ENCODE measurements around the gene ANKUB1. TPM values are rescaled to one million over a fixed set of nuclear protein-coding genes. Genes with fewer than 3 reads are reported as not detected.
"Not testable (repeated sequence)": the region's sequence is repeated elsewhere in the genome, so short reads cannot be mapped to it uniquely, and the experiment has no call there.

ANKUB1 gene, protein sequence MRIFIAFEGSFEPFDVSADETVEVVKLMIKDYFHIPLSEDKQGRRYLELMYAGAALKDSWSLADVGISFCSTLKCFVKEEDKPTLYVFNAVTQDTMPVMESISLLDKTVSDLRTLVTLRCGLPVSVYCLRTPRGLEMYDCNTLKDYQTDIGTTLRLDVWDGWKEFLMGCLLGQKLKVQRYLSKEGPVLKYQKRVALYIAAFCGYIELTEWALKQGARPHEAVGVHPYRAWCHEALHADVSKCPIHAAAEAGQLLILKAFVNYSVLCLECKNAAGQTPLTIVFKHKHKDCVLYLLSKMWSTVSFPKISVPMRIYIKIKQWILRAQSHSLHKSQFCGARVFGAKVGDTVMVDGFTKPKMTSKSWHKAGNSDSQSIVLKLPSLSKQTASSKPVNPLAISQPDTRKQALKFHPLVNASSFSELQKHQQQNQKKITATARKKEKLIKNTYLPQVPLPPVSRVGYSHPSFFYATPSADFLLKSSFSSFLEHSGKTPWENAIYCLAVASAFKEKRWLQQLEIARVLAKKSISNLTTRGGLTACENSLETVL
- total RNA-seq: not detected

DNA sequence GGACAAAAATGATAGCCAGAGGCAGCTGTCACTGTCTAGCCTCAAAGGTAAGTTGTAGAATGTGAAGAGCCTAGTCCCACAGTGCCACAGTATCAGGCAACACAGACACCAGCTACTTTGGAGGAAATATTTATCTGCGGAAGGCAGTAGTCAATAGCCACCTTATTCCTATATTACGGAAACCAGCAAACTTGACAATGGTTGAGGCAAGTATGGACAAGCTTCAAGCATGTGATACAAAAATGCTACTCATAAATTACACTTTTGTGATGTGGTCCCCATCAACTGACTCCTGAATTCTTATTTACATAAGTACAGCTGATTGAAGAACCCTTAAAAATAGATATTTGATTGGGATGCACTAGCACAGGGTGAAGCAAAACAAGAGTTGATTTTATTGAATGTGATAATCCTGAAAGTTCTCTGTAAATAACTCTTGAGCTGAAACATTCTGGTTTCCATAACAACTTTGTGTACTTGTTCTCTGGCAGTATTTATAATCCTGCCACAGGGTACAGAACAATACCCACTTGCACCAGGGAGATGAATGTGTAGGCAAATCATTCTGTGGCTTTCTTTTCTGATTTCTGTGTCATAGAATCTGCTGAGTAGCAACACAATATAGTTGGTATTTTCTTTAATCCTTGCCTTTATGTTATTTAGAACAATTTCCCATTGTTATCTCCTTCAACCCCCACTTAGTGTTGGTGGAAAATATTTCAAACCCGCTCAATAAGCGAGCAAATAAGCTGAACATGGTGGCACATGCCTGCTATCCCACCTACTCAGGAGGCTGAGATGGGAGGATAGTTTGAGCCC is at the start of gene ANKUB1:
ANKUB1 (minus strand) TSS at position 103 of the 819 bp plus-strand sequence. CDS start 188 bp downstream, outside the sequence.
- H3K27ac Mint-ChIP-seq: no peak within 1 kb of the TSS
- no peak for DNase-seq (ENCODE audit: low spot score in 2 of 2)
- ATAC-seq: no peak
- H3K36me3 Mint-ChIP-seq: no peaks in the 10 kb centered on the region
- H3K9me3 Mint-ChIP-seq: no peaks in the 10 kb centered on the region

DNA sequence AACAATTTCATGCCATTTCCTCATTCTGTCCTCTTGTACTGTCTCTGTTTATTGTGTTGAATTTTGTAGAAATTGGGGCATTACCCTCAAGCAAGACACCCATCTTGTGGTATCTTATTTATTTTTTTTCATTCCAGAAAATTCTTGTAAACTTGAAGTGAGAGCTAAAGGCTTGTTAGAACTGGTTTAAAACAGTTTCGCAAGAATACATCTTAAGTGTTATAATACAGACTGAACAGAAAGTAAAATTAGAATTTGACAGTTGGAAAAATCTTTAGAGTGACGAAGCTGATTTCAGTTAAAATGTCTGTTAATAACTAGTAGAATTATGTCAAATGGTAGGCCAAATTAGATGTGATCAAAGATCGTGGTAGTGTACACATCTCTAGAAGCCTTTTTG is 47.5 kb upstream of the ANKUB1 start:
- Mint-ChIP-seq H3K27ac (no peak overlapping the region), H3K36me3 (peaks cover 18 to 47% of the 10 kb centered on the region in 2 donors), H3K9me3 (peaks cover 11 to 12% of the 10 kb centered on the region in 2 donors)
- DNase-seq (ENCODE audit: low spot score in 2 of 2) (no peak), ATAC-seq (no peak)

DNA sequence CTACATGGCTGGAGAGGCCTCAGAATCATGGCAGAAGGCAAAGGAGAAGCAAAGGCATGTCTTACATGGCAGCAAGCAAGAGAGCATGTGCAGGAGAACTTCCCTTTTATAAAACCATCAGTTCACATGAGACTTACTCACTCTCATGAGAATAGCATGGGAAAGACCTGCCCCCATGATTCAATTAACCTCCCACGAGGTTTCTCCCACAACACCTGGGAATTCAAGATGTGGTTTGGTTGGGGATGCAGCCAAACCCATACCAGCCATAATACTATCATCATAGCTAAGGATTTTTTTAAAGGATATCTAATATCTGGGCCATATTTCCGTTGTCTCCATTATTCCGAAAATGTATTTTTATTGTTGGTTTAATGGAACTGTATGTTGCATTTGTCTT is 47.1 kb upstream of the ANKUB1 start:
- H3K27ac Mint-ChIP-seq: not testable (repeated sequence)

DNA sequence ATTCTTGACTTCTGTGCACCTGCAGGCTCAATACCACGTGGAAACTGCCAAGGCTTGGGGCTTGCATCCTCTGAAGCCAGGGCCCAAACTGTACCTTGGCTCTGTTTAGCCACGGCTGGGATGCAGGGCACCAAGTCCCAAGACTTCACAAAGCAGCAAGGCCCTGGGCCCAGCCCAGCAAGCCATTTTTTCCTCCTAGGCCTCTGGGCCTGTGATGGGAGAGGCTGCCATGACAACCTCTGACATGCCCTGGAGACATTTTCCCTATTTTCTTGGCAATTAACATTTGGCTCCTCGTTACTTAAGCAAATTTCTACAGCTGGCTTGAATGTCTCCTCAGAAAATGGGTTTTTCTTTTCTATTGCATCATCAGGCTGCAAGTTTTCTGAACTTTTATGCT is 46.1 kb upstream of the ANKUB1 start:
- H3K36me3 Mint-ChIP-seq: peaks cover 23 to 56% of the 10 kb centered on the region in 2 donors
- not testable (repeated sequence) for ATAC-seq; H3K27ac Mint-ChIP-seq; DNase-seq (ENCODE audit: low spot score in 2 of 2)
- peaks cover 16 to 24% of the 10 kb centered on the region in 2 donors for H3K9me3 Mint-ChIP-seq

More for the DNA sequence above, 47.1 kb upstream of the ANKUB1 start:
- not testable (repeated sequence) for ATAC-seq; DNase-seq (ENCODE audit: low spot score in 2 of 2)
- peaks cover 16 to 17% of the 10 kb centered on the region in 2 donors for H3K9me3 Mint-ChIP-seq
- peaks cover 21 to 51% of the 10 kb centered on the region in 2 donors for H3K36me3 Mint-ChIP-seq

DNA sequence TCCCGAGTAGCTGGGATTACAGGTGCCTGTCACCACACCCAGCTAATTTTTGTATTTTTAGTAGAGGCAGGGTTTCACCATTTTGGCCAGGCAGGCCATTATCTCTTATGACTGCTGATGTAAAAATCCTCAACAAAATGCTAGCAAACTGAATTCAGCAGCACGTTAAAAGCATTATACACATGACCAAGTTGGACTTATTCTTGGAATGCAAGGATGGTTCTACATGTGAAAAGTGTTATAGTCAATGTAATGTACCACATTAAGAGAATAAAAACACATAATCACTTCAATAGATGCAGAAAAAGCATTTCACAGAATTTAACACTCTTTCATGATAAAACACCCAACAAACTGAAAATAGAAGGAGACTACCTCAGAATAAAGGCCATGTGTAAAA is 40.9 kb upstream of the ANKUB1 start:
- Mint-ChIP-seq H3K27ac (no peak overlapping the region), H3K9me3 (peaks cover 25 to 52% of the 10 kb centered on the region in 2 donors), H3K36me3 (peaks cover 46 to 76% of the 10 kb centered on the region in 2 donors)
- ATAC-seq (no peak), DNase-seq (ENCODE audit: low spot score in 2 of 2) (no peak)

DNA sequence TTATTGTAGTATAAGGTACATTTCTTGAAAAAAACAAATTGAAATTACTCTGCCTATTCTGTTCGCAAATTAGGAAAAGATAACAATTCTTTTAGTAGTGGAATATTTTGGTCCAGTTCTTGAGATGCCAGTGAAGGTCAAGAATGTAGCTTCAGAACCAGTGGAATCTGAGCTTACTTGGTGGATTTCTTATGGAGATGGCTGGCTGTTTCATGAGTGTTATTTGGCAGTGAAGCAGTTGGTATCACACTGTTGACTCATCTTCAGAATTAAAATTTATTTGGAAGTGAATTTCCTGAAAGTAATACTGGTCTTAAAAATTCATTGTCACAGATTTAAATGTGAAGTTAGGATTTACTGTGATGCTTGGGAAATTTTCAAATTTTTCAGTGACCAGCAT is 39.7 kb upstream of the ANKUB1 start:
- DNase-seq (ENCODE audit: low spot score in 2 of 2): no peak
- Mint-ChIP-seq H3K27ac (no peak overlapping the region), H3K36me3 (peaks cover 36 to 64% of the 10 kb centered on the region in 2 donors), H3K9me3 (peaks cover 19 to 44% of the 10 kb centered on the region in 2 donors)
- no peak for ATAC-seq

DNA sequence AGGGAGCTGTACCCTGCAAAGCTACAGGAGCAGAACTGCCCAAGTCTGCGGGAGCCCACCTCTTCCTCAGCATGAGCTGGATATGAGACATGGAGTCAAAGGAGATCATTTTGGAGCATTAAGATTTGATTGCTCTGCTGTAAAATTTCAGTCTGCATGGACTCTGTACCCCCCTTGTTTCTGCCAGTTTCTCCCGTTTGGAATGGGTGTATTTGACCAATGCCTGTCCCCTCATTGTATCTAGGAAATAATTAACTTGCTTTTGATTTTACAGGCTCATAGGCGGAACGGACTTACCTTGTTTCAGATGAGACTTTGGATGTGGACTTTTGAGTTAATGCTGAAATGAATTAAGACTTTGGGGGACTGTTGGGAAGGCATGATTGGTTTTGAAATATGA is 39.0 kb upstream of the ANKUB1 start:
- Mint-ChIP-seq H3K36me3 (peaks cover 36 to 57% of the 10 kb centered on the region in 2 donors), H3K9me3 (peaks cover 19 to 41% of the 10 kb centered on the region in 2 donors), H3K27ac (no peak overlapping the region)
- DNase-seq (ENCODE audit: low spot score in 2 of 2): no peak
- ATAC-seq: no peak

DNA sequence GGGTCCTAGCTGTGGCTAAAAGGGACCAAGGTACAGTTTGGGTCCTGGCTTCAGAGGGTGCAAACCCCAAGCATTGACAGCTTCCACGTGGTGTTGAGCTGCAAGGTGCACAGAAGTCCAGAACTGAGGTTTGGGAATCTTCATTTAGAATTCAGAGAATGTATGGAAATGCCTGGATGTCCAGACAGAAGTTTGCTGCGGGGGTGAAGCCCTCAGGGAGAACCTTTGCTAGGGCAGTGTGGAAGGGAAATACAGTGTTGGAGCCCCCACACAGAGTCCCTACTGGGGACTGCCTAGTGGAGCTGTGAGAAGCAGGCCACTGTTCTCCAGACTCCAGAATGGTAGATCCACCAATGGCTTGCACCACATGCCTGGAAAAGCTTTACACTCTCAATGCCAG is 38.5 kb upstream of the ANKUB1 start:
- peaks cover 19 to 41% of the 10 kb centered on the region in 2 donors for H3K9me3 Mint-ChIP-seq
- peaks cover 36 to 55% of the 10 kb centered on the region in 2 donors for H3K36me3 Mint-ChIP-seq
- ATAC-seq (no peak), DNase-seq (ENCODE audit: low spot score in 2 of 2) (no peak)
- H3K27ac Mint-ChIP-seq: no peak overlapping the region

DNA sequence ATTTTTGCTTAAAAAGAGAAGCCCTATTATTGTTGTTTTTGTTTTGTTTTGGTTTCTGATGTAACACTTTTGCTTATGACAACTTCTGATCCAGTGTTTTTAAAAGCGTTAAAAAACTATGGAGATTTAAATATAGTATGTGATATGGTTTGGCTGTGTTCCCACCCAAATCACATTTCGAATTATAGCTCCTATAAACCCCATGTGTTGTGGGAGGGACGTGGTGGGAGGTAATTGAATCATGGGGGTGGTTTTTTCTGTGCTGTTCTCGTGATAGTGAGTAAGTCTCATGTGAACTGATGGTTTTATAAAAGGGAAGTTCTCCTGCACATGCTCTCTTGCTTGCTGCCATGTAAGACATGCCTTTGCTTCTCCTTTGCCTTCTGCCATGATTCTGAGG is 37.3 kb upstream of the ANKUB1 start:
- not testable (repeated sequence) for H3K27ac Mint-ChIP-seq; ATAC-seq; DNase-seq (ENCODE audit: low spot score in 2 of 2)
- peaks cover 28 to 43% of the 10 kb centered on the region in 2 donors for H3K36me3 Mint-ChIP-seq
- H3K9me3 Mint-ChIP-seq: peaks cover 11 to 37% of the 10 kb centered on the region in 2 donors

DNA sequence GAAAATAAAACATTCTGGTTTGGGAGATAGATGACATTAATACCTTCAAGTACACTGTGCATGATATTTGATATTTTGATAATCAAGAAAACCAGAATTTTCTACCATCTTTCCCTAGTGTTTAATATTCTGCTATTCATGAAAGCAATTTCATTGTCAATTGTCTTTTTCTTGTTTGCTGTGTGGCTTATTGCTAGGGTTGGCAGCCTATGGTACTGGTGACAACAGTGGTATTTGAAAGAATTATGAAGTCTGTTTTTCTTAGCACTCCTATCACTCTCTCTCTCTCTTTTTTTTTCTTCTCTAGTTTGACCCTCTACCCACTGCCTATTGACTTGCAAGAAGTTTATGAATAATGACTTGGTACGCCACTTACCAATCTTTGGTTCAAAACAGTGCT is 36.0 kb upstream of the ANKUB1 start:
- no peak overlapping the region for H3K27ac Mint-ChIP-seq
- peaks cover 9 to 26% of the 10 kb centered on the region in 2 donors for H3K9me3 Mint-ChIP-seq
- DNase-seq (ENCODE audit: low spot score in 2 of 2) (no peak), ATAC-seq (no peak)
- H3K36me3 Mint-ChIP-seq: peaks cover 25 to 41% of the 10 kb centered on the region in 2 donors

DNA sequence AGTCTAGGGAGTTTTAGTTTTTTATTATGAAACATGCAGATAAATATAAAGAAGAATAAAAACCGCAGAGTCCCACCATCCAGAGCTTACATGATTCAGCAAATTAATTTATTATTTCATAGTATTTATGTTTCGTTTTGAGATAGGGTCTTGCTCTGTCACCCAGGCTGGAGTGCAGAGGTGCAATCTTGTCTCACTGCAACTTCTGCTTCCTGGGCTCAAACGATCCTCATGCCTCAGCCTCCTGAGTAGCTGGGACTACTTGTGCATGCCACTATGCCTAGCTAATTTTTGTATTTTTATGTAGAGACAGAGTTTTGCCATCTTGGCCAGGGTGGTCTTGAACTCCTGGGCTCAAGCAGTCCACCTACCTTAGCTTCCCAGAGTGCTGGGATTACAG is 34.3 kb upstream of the ANKUB1 start:
- H3K27ac Mint-ChIP-seq: no peak overlapping the region
- H3K36me3 Mint-ChIP-seq: peaks cover 20 to 41% of the 10 kb centered on the region in 2 donors
- peaks cover 9 to 18% of the 10 kb centered on the region in 2 donors for H3K9me3 Mint-ChIP-seq
- ATAC-seq: no peak
- no peak for DNase-seq (ENCODE audit: low spot score in 2 of 2)

DNA sequence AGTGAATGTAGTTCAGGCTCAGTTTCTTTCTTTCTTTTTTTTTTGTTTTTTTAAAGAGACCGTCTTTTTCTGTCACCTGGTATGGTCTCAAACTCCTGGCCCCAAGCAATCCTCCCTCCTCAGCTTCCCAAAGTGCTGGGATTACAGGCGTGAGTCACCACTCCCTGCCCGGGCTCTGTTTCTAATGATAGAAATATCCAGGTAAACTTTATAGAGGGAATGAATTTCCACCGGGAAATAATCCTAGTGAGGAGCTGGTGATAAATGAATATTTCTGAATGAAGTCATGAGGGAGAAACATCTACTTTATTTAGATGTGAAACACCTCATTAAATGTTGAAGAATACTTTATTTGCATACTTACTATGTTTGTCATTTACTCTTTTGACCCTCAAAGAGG is 27.8 kb upstream of the ANKUB1 start:
- peaks cover 0 to 8% of the 10 kb centered on the region in 2 donors for H3K9me3 Mint-ChIP-seq
- no peak overlapping the region for H3K27ac Mint-ChIP-seq
- H3K36me3 Mint-ChIP-seq: peaks cover 0 to 34% of the 10 kb centered on the region in 2 donors
- no peak for ATAC-seq
- no peak for DNase-seq (ENCODE audit: low spot score in 2 of 2)

DNA sequence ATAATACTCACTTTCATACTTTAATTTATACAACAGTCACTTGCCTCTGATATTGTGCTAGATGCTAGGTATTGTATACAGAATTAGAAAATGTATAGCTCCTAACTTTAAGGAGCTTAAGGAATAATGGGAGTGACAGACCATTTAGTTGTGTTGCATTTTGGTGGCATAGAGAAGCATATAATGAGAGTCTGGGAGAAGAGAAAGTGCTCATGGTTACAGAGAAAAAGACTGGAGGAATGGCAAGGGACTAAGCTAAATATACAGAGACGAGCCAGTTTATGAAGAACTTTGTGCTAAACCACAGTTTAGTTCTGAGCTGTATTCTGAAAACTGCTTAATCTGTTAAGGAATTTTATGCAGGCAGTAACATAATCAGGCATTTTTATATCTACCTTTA is 27.1 kb upstream of the ANKUB1 start:
- H3K36me3 Mint-ChIP-seq: peaks cover 0 to 36% of the 10 kb centered on the region in 2 donors
- DNase-seq (ENCODE audit: low spot score in 2 of 2) (no peak), ATAC-seq (no peak)
- peaks cover 0 to 8% of the 10 kb centered on the region in 2 donors for H3K9me3 Mint-ChIP-seq
- no peak overlapping the region for H3K27ac Mint-ChIP-seq

DNA sequence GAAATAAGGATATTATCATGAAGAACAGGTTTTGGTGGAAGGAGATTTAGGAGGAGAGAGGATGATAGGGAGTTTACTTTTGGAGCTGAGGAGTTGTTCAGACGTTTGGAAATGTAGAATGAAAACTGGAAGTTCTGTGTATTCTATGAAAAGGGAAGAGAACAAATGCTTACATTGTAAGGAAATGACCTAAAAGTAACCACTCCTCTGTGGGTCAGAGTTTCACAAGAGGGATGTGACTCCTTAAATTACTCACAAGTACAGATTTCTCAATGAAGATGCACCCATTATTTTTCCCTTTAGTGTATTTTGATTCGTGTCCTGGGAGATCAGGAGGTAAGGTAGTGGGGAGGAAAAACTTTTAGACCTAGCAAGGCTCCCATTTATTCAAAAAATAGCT is 24.6 kb upstream of the ANKUB1 start:
- no peak for DNase-seq (ENCODE audit: low spot score in 2 of 2)
- ATAC-seq: no peak
- peaks cover 18 to 31% of the 10 kb centered on the region in 2 donors for H3K36me3 Mint-ChIP-seq
- H3K9me3 Mint-ChIP-seq: peaks cover 0 to 4% of the 10 kb centered on the region in 2 donors
- H3K27ac Mint-ChIP-seq: peak overlapping the region in 1 of 2 donors; percentile 74

DNA sequence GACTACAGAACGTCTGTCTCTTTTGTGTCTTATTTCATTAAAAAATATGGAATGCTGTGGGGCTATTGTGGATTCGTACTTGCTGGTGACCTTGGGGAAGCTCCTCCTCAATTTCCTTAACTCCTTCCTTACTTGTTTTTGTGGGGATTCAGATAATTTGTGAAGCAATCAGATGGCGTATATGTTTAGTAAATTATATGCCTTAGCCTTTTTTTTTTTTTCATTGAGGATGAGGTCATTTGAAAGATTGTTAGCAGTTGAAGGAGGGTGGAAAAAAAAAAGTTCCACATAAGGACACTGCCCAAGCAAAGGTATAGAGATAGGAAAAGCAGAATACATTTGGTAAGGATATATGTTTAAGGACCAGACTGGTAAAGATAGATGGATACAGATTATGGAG is 24.0 kb upstream of the ANKUB1 start:
- Mint-ChIP-seq H3K27ac (peak overlapping the region in 1 of 2 donors; percentile 74), H3K36me3 (peaks cover 19 to 24% of the 10 kb centered on the region in 2 donors), H3K9me3 (peaks cover 0 to 4% of the 10 kb centered on the region in 2 donors)
- ATAC-seq: no peak
- DNase-seq (ENCODE audit: low spot score in 2 of 2): no peak

DNA sequence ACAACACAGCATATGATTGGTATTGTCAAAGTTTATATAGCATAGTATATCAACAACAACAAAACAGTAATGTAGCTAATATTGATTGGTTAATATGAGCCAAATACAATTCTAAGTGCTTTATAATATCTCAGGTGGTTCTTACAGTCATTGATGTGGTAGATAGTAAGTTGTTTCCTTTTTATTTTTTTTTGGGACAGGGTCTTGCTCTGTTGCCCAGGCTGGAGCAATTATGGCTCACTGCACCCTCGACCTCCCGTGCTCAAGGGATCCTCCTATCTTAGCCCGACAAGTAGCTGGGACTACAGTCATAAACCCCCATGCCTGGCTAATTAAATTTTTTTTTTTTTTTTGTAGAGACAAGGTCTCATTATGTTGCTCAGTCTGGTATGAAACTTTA is 23.4 kb upstream of the ANKUB1 start:
- H3K36me3 Mint-ChIP-seq: peaks cover 19 to 23% of the 10 kb centered on the region in 2 donors
- ATAC-seq (no peak), DNase-seq (ENCODE audit: low spot score in 2 of 2) (no peak)
- no peak overlapping the region for H3K27ac Mint-ChIP-seq
- peaks cover 0 to 4% of the 10 kb centered on the region in 2 donors for H3K9me3 Mint-ChIP-seq

DNA sequence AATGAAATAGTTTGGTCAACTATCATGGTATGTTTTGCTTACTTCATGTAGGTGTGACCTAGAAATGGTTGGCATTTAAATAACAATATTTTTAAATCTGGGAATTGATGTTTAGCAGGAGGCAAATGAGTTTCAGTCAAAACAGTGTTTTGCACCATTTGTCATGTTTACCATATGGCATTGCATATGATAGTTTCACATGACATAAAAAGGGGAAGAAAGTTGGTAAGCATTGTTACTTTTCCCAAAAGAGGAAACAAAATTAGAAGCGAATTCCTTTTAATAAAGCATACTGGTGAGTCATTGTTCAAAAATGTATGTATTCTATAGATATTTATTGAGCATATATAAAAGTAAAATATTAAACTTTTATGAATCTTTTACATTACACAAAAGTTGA is 23.0 kb upstream of the ANKUB1 start:
- DNase-seq (ENCODE audit: low spot score in 2 of 2) (no peak), ATAC-seq (no peak)
- H3K36me3 Mint-ChIP-seq: peaks cover 19 to 23% of the 10 kb centered on the region in 2 donors
- peaks cover 0 to 4% of the 10 kb centered on the region in 2 donors for H3K9me3 Mint-ChIP-seq
- H3K27ac Mint-ChIP-seq: no peak overlapping the region

All from activated naive CD4-positive, alpha-beta T cell treated with anti-CD3 and anti-CD28 coated beads, Interleukin-2, amount 50 U/mL, for 72 hours (primary cell).